Measurements from ENCODE around the gene FANCF. TPM values are rescaled to one million over a fixed set of nuclear protein-coding genes. Genes with fewer than 3 reads are reported as not detected.
"Not testable (repeated sequence)": the region's sequence is repeated elsewhere in the genome, so short reads cannot be mapped to it uniquely, and the experiment has no call there.

The FANCF gene
- total and polyA plus RNA-seq, 7 donors, result 3.6 to 10.4 (median 4.6) TPM

GRCh38 chr11:22659783-22660182, 34.2 kb upstream of the FANCF start:
- TF ChIP-seq CTCF (IDR thresholded peaks at IDR 0.05) (no peak), POLR2A (IDR thresholded peaks at IDR 0.05) (no peak), POLR2AphosphoS5 (IDR thresholded peaks at IDR 0.05) (no peak), EP300 (IDR thresholded peaks at IDR 0.05) (no peak)
- Histone ChIP-seq H3K9me3 (no peaks in the 10 kb centered on the region), H3K36me3 (no peaks in the 10 kb centered on the region), H3K27ac (no peak overlapping the region), H3K4me1 (no peaks in the 10 kb centered on the region), H3K27me3 (peaks cover 0 to under 1% (median 0%) of the 10 kb centered on the region in 3 donors), H3K4me3 (no peak overlapping the region)
- intact Hi-C loops (cut with DNase I), result no loop called here
- DNase-seq, result no peak
- WGBS, 2 donors, result 92% methylated on average over 1 of the region's 1 CpG

- Histone ChIP-seq H3K27me3 (no peaks in the 10 kb centered on the region), H3K9me3 (no peaks in the 10 kb centered on the region), H3K4me3 (no peak overlapping the region), H3K4me1 (no peaks in the 10 kb centered on the region), H3K36me3 (no peaks in the 10 kb centered on the region), H3K27ac (no peak overlapping the region)
- TF ChIP-seq POLR2AphosphoS5 (IDR thresholded peaks at IDR 0.05) (no peak), CTCF (IDR thresholded peaks at IDR 0.05) (no peak), POLR2A (IDR thresholded peaks at IDR 0.05) (no peak), EP300 (IDR thresholded peaks at IDR 0.05) (no peak)
- intact Hi-C loops (cut with DNase I), result no loop called here
- WGBS, 2 donors, result 26 to 70% methylated on average over 1 of the region's 1 CpG
- no peak for DNase-seq
These were observed 31.6 kb upstream of the FANCF start for GRCh38 chr11:22657101-22657694.

GRCh38 chr11:22656130-22656529, 30.5 kb upstream of the FANCF start:
- Histone ChIP-seq H3K36me3 (no peaks in the 10 kb centered on the region), H3K9me3 (no peaks in the 10 kb centered on the region), H3K27me3 (no peaks in the 10 kb centered on the region), H3K4me1 (no peaks in the 10 kb centered on the region), H3K27ac (no peak overlapping the region), H3K4me3 (no peak overlapping the region)
- DNase-seq, result no peak
- TF ChIP-seq POLR2AphosphoS5 (IDR thresholded peaks at IDR 0.05), result no peak
- no peak for TF ChIP-seq EP300 (IDR thresholded peaks at IDR 0.05)
- no peak for TF ChIP-seq POLR2A (IDR thresholded peaks at IDR 0.05)
- TF ChIP-seq CTCF (IDR thresholded peaks at IDR 0.05), result no peak
- intact Hi-C loops (cut with DNase I), result no loop called here

- intact Hi-C loops (cut with DNase I); H3K9me3 ChIP-seq; DNase-seq; H3K27me3 ChIP-seq; H3K4me3 ChIP-seq; H3K36me3 ChIP-seq; H3K4me1 ChIP-seq; H3K27ac ChIP-seq: not testable (repeated sequence)
- WGBS, 2 donors, result 82 to 87% methylated on average over 15 of the region's 15 CpGs
These were observed 26.7 kb upstream of the FANCF start for GRCh38 chr11:22652346-22652745.

GRCh38 chr11:22641559-22641958, 15.9 kb upstream of the FANCF start:
- Histone ChIP-seq H3K9me3 (no peaks in the 10 kb centered on the region), H3K4me3 (no peak overlapping the region), H3K4me1 (no peaks in the 10 kb centered on the region), H3K27ac (no peak overlapping the region), H3K27me3 (no peaks in the 10 kb centered on the region), H3K36me3 (no peaks in the 10 kb centered on the region)
- intact Hi-C loops (cut with DNase I), result no loop called here
- TF ChIP-seq POLR2A (IDR thresholded peaks at IDR 0.05), result no peak
- no peak for DNase-seq

- H3K27me3 ChIP-seq, result no peaks in the 10 kb centered on the region
- TF ChIP-seq CTCF (IDR thresholded peaks at IDR 0.05) (no peak), POLR2AphosphoS5 (IDR thresholded peaks at IDR 0.05) (no peak), POLR2A (IDR thresholded peaks at IDR 0.05) (no peak), EP300 (IDR thresholded peaks at IDR 0.05) (no peak)
- H3K36me3 ChIP-seq, result no peaks in the 10 kb centered on the region
- H3K27ac ChIP-seq, result no peak overlapping the region
- no peaks in the 10 kb centered on the region for H3K4me1 ChIP-seq
- 90 to 94% methylated on average over 2 of the region's 2 CpGs for WGBS, 2 donors
- no peak overlapping the region for H3K4me3 ChIP-seq
- H3K9me3 ChIP-seq, result no peaks in the 10 kb centered on the region
- no peak for DNase-seq
- intact Hi-C loops (cut with DNase I), result no loop called here
These were observed 15.2 kb upstream of the FANCF start for GRCh38 chr11:22640862-22641261.

All from sigmoid colon (tissue), 7 donors.